GM19397 (cell line): ENCODE data around the gene REXO1.

ENCODE experiments used
- ATAC-seq: cut with Tn5 transposase; IDR thresholded peaks from one replicate; pipeline ENCODE4 v1.9.1; 2021; ENCODE audit warnings: mild to moderate bottlenecking, moderate library complexity; ENCODE audit not compliant: unreplicated experiment

REXO1 gene

DNA sequence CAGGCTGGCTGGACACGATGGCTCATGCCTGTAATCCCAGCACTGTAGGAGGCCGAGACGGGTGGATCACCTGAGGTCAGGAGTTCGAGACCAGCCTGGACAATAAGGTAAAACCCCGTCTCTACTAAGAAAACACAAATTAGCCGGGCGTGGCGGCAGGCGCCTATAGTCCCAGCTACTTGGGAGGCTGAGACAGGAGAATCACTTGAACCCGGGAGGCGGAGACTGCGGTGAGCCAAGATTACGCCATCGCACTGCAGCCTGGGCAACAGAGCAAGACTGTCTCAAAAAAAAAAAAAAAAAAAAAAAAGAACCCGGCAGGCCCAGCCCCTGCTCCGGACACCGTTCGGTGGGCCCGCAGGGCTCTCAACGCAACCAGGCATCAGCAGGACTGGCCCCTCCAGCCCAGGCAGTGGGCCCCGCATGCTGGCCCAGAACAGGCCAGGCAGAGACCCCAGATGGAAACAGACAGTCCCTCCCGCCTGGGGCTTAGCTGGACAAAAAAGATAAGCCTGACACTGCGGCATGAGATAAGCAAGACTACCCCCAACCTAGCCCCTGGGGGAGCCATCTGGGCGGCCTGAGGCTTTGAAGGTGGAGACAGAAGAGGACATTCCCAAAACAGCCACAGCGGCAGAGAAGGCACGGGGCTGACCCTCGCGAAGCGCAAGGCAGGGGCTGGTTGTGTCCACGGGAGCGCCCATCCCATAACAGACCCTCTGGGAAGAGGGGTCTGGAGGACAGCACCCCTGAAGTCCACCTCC is 11.6 kb downstream of the REXO1 start:
- no peak for ATAC-seq

DNA sequence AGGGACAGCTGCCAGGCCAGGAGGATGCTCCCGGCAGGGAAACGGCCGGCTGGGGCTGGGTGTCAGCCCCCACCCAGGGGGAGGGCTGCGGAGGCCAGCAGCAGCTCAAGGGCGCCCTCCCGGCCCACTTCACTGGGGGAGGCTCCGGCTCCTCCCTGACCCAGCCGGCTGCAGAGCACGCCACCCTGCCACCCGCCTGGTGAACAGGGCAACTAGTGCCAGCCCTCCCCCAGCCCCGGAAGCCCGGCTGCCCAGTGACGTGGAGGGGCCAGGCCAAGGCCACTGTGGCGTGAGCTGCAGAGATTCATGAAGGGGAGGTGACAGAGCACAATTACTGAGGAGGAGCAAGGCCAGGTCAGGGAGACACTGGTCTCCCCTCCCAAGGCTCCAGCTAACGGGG is 14.7 kb downstream of the REXO1 start:
- ATAC-seq: no peak

DNA sequence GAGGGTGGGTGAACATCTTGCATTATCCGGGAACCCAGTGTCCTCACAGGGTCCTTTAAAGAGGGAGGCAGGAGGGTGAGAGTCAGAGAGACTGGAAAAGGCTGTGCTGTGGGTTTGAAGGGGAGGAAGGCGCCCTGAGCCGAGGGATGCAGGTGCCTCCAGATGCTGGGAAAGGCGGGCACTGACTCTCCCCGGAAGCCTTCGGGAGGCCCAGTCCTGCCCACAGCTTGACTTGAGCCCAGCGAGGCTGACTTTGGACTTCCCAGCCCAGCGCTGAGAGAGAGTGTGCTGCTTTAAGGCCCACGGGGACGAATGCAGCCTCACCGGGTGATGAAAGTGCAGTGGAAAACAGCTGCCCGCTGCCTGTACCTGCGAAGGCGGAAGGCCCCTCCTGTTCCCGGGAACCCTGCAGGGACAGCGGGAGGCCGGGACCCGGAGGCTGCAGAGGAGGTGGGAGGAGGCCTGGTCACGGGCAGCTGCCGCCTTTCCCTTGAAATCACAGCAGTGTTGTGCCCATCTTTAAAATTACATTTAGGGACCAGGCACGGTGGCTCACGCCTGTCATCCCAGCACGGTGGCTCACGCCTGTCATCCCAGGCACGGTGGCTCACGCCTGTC is 16.1 kb downstream of the REXO1 start:
- ATAC-seq: no peak

DNA sequence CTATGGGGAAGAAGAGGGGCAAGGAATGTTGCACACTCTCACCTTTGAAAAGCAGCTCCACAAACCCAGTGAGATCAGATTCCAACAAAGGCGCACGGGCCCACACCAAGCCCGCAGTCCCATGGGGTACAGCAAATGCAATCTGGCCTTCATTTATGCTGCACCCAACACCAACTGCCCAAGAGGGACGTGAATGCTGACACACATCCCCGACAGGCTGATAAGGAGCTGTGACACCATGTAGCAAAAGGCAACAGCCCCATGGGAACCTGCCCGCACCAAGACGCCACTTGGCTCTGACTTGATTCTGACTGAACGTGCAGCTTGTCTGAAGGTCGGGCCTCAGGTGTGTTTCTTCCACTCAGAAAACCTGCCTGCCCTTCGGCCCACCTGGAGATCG is 17.3 kb downstream of the REXO1 start:
- ATAC-seq: no peak

DNA sequence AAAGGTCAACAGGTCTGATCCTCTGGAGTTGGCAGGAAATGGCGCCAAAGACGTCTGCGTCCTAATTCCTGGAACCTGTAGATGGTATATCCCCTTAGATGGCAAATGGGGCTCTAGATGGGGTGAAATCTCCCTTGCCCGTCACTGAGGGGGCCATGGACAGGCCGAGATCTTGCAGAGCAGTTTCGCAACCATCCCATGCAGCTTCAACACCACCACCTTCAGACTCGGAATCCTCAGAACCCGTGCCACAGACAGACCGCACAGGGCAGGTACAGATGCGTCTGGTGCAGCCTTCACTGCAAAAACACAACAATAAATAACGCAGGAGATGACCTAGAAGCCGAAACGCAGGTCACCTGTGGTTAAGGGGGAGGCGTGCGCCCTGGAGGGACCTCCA is 17.7 kb downstream of the REXO1 start:
- no peak for ATAC-seq

DNA sequence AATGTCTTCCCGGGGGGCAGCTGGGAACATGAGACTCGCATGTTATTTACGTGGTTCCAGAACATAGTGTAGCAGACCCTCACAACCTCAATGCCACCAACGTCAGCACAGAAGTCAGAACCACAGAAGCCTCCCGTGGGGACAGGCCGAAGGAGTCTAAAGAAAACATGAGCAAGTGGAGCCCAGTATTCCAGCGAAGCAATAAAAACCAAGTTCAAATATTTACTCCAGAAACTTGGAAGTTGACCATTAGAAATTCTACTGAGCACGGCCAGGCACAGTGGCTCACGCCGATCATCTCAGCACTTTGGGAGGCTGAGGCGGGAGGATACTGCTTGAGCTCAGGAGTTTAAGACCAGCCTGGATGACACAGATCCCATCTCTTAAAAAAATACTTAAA is 18.3 kb downstream of the REXO1 start:
- ATAC-seq: no peak

DNA sequence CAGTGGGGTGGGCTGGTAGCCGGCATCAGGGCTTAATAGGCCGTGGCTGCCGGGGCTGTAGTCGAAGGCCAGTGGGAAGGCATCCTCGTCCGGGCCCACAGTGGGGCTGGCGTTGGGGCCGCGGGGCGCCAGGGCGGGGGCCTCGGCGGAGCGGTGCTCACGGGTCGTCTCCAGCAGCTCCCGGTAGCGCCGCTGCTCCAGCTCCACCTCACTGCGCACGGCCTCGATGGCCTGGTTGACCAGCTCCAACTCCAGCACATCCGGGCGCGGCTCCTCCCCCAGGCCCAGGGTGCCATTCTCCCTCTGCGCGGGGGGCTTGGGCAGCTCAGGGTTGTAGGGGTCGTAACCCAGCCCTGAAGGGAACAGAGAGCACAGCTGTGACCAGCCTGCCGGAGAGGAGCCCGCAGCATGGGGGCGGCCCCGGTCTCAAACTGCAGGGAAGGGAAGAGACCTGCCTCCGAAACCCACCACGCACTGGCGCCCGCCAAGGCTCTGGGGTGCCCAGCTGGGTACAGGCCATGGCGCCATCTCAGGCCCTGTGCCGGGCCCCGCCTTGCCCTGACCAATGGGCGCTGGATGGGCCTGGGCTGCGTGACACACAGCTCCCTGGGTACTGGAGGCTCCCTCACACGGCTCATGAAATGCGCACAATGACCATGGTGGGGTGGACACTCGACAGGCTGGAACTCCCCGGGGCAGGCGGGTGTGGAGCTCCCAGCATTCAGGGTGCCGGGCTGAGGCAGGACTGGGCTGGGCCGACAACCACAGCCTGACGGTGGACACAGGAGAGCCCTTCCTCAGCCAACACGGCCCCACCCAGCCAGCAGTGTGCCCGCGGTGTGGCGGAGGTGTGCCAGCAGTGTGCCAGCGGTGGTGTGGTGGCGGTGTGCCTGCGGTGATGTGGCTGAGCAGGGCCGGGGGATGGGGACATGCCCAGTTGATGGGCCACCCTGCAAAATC is 19.7 kb downstream of the REXO1 start:
- ATAC-seq: no peak

DNA sequence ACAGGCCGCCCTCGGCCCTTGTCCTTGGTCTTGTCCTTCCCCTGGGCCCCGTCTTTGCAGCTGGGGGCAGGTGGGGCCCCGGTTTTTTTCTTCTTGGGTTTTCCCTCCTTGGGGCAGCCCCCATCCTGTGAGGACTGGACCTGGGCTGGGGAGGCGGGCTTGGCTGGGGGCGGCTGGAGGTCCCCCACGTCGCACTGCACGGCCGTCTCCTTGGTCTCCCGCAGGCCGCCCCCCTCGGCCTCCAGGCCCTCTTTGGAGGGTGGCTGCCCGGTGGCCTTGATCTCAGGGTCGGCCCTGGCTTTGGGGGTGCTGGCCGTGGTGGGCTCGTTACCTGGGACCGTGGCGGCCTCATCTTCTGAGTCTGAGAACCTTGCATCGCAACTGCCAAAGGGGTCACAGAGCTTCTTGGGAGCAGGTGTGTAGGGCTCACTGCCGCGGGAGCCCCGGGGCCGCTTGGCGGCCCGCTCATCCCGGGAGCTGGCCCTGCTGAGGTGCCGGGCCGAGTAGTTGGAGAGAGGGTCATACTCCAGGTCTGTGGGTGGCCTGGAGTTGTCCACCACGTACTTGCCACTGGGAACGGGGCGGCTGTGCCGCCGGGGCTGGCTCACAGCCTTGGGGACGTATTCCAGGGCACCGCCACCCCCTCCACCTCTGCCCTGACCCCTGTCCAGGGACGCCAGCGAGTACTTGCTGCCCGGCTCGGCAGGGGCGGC is 20.6 kb downstream of the REXO1 start:
- no peak for ATAC-seq

DNA sequence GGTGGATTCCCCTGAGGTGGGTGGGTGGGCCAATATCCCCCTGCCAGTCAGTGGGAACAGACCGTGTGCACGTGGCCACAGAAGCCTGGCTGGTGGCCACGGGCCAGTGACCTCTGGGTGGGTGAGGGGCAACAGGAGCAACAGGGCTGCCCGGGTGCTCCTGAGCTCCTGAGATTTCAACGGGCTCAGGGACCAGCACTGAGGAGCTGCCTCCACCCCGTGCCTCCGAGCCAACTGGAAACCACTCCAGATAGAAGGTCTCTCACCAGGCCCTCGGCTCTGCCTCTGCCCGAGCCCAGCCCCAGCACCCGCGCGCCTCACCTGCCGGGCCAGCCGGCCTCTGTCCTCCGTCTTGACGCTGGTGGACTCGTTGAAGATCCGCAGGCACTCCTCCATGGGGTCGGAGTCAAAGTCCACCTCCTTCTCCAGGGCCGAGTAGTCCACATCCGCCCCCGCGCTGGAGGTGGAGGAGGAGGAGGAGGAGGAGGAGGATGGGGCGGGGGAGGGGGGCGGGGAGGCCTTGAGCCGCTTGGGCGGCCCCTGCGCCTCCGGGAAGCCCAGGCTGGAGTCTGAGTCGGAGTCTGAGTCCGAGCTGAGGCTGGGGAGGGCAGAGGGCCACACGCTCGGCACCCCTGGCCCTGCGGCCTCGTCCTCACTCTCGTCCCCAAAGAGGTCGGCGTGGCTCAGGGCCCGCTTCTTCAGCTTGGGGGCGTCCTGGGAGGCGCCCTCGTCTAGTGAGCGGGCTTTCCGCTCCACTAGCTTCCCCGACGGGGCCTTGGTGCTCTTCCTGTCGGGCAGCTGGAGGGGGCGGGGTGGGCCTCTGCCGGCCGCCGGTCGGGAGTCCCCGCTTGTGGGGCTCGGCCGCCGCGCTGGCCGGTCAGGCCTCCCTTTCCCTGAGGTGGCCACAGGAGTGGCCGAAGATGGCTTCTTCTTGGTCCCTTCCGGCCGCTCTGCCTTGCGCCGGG is 21.4 kb downstream of the REXO1 start:
- ATAC-seq: no peak

DNA sequence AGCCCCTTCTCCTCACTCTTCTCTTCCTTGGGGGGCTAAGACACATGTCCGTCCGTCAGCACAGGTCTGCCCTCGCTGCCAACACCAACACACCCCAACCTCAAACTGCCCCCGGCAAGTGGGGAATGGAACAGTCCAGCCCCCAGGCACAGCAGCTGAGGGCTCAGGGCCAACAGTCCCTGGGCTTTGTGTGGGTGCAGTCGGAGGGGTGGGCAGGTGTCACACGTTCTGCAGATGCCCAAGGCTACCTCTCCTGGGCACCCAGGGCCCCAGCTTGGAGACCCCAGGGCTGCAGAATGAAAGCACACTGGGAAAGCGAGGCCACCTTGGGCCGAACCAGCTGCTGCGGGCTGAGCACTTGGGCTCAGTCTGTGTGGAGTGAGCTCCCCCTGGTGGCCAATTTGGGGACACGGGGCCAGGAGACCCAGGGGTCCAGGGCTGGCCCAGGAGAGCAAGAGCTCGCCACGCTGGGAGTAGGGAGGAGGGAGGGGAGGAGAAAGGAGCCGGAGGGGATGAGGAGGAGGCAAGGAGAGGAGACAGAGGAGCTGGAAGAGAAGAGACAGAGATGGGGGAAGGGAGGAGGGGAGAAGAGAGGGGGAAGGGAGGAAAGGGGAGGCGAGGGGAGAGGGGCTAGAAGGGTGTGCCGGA is 22.2 kb downstream of the REXO1 start:
- no peak for ATAC-seq

DNA sequence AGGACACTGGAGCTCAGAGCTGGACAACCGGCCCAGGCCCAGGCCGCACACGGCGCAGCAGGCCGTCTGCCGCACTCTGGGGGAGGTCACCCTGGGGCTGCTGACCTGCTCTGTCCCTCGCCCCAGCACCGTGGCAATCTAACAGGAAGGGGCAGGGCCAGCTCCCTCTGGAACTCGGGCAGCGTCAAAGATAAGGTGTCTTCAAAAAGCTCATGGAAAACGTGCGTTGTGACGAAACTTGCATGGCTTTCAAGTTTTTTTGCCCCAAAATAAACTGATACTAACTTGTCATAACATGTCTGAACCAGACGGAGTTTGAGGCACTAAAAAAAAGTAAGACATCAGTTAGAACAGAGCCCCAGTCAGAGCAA is 24.0 kb downstream of the REXO1 start:
- ATAC-seq: no peak

DNA sequence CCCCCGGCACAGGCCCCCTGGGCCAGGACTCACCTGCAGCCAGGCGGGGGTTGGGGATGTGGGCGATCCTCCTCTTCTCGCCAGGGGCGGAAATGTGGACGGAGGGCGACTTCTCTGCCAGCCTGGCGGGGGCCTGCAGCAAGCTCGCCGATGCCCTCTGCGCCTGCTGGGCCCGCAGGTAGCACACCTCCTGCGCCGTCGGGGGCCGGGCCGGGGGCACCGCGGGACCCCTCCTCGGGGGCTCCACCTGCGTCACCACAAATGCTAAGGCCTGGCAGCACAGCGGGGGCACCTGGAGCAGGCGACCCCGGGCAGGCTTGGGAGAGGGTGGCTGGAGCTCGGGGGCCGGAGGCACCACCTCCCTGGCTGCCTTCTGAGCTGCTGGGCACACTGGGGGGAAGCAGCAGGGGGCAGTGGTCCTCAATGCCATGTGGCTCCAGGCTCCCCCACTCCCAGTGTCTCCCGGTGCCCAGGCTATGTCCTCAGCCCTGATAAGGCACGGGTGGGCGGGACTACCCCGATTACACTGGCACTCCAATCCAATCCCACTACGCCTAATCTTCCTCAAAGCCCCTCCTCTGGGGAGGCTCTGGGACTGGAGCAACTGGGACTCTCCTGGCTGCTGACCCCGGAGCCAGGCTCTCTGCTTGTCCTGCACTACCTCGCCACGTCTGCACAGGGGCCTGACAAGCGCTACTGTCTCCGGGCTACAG is 24.6 kb downstream of the REXO1 start:
- ATAC-seq: no peak

DNA sequence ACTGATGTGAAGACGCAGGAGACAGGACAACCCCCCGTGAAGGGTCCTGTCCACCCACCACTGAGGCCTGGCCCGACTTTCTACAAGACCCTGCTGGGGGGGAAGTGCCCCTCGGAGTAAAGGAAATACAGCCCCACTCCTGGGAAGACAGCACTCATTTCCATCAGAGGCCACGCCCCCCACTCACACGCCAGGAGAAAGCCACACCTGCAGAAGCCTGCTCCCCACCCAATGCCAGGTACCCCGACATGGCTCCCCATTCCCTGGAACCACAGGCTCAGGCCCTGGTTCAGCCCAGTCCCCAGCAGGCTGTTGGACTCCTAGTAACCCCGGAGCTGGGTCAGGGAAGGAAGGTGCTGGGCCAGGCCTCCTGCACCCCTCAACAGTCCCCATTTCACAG is 25.3 kb downstream of the REXO1 start:
- ATAC-seq: no peak

DNA sequence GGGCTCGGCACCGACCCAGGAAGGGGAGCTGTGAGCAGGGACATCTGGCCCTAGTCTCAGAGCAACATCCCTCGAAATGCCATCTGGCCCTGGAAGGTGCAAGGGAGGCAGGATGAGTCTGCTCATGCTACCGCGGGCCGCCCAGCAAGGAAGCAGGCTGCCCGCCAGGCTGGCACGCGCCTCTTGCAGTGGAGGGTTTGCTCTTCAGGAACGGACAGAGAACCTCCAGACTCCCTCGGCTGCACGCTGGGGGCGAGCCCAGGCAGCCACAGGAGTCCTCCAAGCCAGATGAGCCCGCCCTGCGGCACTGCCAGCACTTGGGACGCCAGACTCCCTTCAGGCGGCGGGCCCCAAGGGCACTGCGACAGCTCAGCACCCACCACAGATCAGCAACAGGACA is 26.1 kb downstream of the REXO1 start:
- no peak for ATAC-seq

DNA sequence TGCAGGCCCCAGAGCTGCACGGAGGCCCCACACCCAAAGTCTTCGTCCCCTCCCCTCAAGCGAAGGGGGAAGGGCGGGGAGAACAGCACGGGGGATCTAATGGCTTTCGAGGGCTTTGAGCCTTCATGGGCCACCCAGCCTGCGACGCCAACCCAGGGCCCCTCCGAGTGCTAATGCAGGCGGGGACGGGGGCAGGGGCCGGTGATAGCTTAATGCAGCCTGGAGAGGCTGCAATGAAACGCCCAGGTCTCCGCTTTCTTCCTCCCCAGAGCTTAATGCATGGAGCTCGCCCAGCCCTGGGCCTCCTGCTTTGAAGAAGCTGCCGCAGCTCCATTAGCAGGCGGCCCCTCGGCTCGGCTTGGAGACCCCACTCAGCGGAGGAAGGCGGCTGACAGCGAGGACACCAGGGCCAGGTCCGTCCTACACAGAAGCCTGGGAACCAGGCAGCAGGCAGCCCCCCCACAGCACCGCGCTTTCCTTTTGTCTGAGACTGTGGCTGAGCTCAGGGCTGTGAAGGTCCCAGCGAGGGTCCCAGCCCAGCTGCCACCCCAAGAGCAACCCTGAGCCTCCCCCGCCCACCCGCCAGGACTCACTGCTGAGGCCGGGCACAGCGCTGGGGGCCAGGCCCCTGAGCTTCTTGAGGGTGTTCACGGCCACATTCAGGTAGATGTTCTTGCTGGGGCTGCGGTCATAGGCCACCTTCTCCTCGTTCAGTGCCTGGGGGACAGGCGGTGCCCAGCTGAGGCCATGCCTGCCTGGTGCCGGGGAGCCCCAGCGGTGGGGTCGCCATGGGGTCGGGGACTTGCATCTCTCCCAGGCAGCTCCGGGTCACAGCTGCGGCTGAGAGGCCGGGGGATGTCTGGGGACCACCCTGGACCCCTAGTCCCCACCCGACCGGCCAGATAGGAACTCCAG is 28.7 kb downstream of the REXO1 start:
- no peak for ATAC-seq

DNA sequence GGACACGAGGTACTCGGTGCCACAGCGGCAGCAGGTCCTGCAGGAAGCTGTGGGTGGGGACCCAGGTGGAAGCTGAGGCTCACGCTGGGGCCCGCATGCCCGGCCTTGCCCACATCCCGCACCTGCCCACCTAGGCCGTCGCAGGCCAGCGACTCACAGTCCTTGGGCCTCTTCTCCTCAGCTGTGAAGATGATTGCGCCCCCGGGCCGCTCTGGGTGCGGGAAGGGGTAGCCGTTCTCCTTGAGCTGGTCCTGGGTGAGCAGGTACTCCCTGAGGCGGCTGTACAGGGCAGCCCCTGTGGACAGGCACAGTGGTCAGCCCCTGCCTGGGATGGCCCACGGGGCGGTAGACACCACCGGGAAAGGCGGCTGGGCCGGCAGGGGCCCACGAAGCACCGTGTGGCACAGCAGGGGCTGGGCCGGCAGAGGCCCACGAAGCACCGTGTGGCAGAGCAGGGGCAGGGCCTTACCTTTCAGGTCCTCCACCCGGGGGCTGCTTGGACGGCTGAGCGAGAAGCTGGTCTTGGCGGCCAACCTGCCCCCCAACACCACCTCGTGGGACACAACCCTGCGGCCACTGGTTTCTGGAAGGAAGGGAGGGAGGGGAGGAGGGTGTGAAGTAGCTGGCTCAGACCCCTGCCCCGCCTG is 29.6 kb downstream of the REXO1 start:
- no peak for ATAC-seq

DNA sequence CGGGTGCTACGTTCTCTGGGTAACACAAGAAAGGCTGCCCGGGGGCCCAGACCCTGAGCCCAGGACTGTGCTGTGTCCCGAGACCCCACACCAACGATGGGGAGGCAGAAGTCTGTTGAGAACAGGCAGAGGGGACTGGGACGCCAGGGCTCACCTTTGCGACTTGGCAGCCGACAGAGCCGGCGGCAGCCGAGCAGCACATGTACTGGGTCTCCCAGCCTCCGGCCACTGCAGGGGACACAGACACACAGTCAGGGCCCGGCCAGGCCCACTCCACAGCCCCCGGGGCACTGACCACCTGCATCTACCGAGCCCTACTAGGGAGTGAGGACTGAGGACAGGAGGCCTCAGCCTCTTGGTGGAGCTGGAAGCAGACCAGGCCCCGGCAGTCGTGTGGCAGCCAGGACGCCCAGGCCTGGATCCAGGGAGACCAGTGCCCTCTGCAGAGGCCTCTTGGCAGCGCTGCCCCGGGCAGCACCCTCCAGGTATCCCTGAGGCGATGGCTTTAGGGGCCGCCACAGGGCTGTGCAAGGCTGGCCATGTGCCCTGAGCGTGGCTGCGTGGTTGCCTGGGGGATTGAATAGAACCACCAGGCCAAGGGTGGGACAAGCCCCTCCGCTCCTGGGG is 30.6 kb downstream of the REXO1 start:
- no peak for ATAC-seq
